B cell (primary cell): Measurements from ENCODE around the gene PPP1R16B. TPM values are rescaled to one million over a fixed set of nuclear protein-coding genes. Genes with fewer than 3 reads are reported as not detected.

Experiments used
- ATAC-seq: fragments of 200-7000 bp; cut with Tn5 transposase; one replicate; pipeline ENCODE4 v1.10.0; 2021; ENCODE audit warnings: low read depth, mild to moderate bottlenecking, moderate number of reproducible peaks, moderate library complexity
- CTCF ChIA-PET: fragments of 350-600 bp; sonication (Branson Sonifier 250); formaldehyde crosslinking; loops from one replicate; lab custom pipeline; 2021; ENCODE audit warnings: antibody characterized with exemption, inconsistent platforms; lab: Charles Lee
- POLR2A ChIA-PET: fragments of 350-600 bp; sonication (Branson Sonifier 250); formaldehyde crosslinking; loops from one replicate; lab custom pipeline; 2021; ENCODE audit warnings: antibody characterized with exemption; lab: Charles Lee
- DNase-seq: peaks from one replicate; pipeline ENCODE4 v3.0.0; 2013
- H2AFZ ChIP-seq: 2 replicates; pipeline ENCODE4 v1.6.1; 2012; ENCODE audit warnings: mild to moderate bottlenecking, low read depth, low read length; ENCODE audit not compliant: insufficient read depth, poor library complexity, severe bottlenecking
- H3K27ac ChIP-seq, 2 donors: 1 replicate in 1 of 2; 2 replicates in 1 of 2; pipeline ENCODE4 v1.5.1; 2012 to 2013; ENCODE audit warnings: low read length in 2 of 2, mild to moderate bottlenecking in 2 of 2, moderate library complexity in 1 of 2
- H3K27me3 ChIP-seq, 4 experiments: fragments of 200-600 bp in 1 of 4; sonication (generic) in 1 of 4; replicated peaks in 1 of 4; 1 replicate in 2 of 4; 2 replicates in 2 of 4; pipeline versions ENCODE4 v1.6.1 to v1.7.0; 2013 to 2016; ENCODE audit warnings: low read length in 3 of 4, mild to moderate bottlenecking in 2 of 4, mixed read lengths in 1 of 4, moderate library complexity in 1 of 4; ENCODE audit not compliant: insufficient read depth in 4 of 4, control insufficient read depth in 3 of 4; ENCODE audit errors: control extremely low read depth in 1 of 4
- H3K36me3 ChIP-seq, 2 experiments: replicated peaks in 1 of 2; 1 replicate in 1 of 2; 2 replicates in 1 of 2; pipeline versions ENCODE4 v1.6.1 to v1.7.1; 2013; ENCODE audit warnings: low read length in 1 of 2; ENCODE audit not compliant: insufficient read depth in 2 of 2, control insufficient read depth in 1 of 2; ENCODE audit errors: control extremely low read depth in 1 of 2, extremely low read depth in 1 of 2
- H3K4me1 ChIP-seq, 2 donors: fragments of 200-600 bp in 1 of 2; sonication (generic) in 1 of 2; 1 replicate in 1 of 2; 2 replicates in 1 of 2; pipeline versions ENCODE4 v1.5.1 to v1.6.1; 2013 to 2017; ENCODE audit warnings: low read length in 2 of 2; ENCODE audit not compliant: control insufficient read depth in 2 of 2, insufficient read depth in 2 of 2
- H3K4me2 ChIP-seq: replicated peaks from 2 replicates; pipeline ENCODE3; 2012; ENCODE audit warnings: mild to moderate bottlenecking, low read depth, low read length; ENCODE audit not compliant: poor library complexity, severe bottlenecking
- H3K4me3 ChIP-seq, 5 experiments: fragments of 200-600 bp in 1 of 5; sonication (generic) in 1 of 5; 1 replicate in 3 of 5; 2 replicates in 2 of 5; pipeline versions ENCODE4 v1.5.1 to v1.7.0; 2011 to 2016; ENCODE audit warnings: low read length in 4 of 5, mild to moderate bottlenecking in 4 of 5, low read depth in 2 of 5, control low read depth in 1 of 5, moderate library complexity in 1 of 5; ENCODE audit not compliant: insufficient read depth in 1 of 5; ENCODE audit errors: control extremely low read depth in 1 of 5, extremely low read depth in 1 of 5
- H3K79me2 ChIP-seq: fragments of 200-600 bp; sonication (generic); one replicate; pipeline ENCODE4 v1.6.0; 2016; ENCODE audit warnings: low read length; ENCODE audit not compliant: control insufficient read depth, insufficient read depth
- H3K9ac ChIP-seq: fragments of 200-600 bp; sonication (generic); 2 replicates; pipeline ENCODE4 v1.6.1; 2017; ENCODE audit warnings: mild to moderate bottlenecking, low read length, moderate library complexity
- H3K9me3 ChIP-seq, 3 donors: one replicate each; pipeline versions ENCODE4 v1.6.1 to v1.7.1; 2013; ENCODE audit warnings: low read length in 2 of 3; ENCODE audit not compliant: control insufficient read depth in 2 of 3, insufficient read depth in 1 of 3; ENCODE audit errors: control extremely low read depth in 1 of 3
- H4K20me1 ChIP-seq: 2 replicates; pipeline ENCODE4 v1.6.0; 2012; ENCODE audit warnings: mild to moderate bottlenecking, low read length; ENCODE audit not compliant: insufficient read depth, control insufficient read depth, poor library complexity, severe bottlenecking
- H3K27ac Mint-ChIP-seq: one replicate; pipeline ENCODE4 v1.8.0; 2021; ENCODE audit warnings: mixed read lengths
- H3K27me3 Mint-ChIP-seq: one replicate; pipeline ENCODE4 v1.8.0; 2021; ENCODE audit warnings: mixed read lengths
- H3K4me1 Mint-ChIP-seq: one replicate; pipeline ENCODE4 v1.8.0; 2021; ENCODE audit warnings: mixed read lengths
- H3K4me3 Mint-ChIP-seq: one replicate; pipeline ENCODE4 v1.8.0; 2021; ENCODE audit warnings: mixed read lengths
- H3K9me3 Mint-ChIP-seq: one replicate; pipeline ENCODE4 v1.8.0; 2022; ENCODE audit warnings: mixed read lengths; ENCODE audit not compliant: insufficient read depth
- CTCF ChIP-seq: fragments of 200-600 bp; IDR thresholded peaks from one replicate; pipeline ENCODE4 v1.8.0; 2022; ENCODE audit warnings: antibody characterized with exemption, mild to moderate bottlenecking
- EZH2 ChIP-seq: IDR thresholded peaks from 2 replicates; pipeline ENCODE4 v1.6.1; 2012; ENCODE audit warnings: borderline replicate concordance, low read depth, mild to moderate bottlenecking, moderate library complexity, low read length; ENCODE audit not compliant: insufficient read depth, poor library complexity, severe bottlenecking
- WGBS: methylation state at CpG from one replicate; pipeline ENCODE4 v1.1.5; 2013; ENCODE audit warnings: missing lambda C conversion rate; ENCODE audit not compliant: insufficient coverage; 5-methylcytosine and 5-hydroxymethylcytosine counted together
- intact Hi-C: fragments of 100-400 bp; cut with micrococcal nuclease; formaldehyde crosslinking; loops from one replicate; pipeline ENCODE4 v1.10.0; 2022
- polyA plus RNA-seq: library from polyadenylated mRNA; depleted of rRNA; stranded (reverse); fragments of >200 nt; gene quantifications from 2 replicates; pipeline ENCODE4 v1.2.3, GENCODE V29; 2012
- total RNA-seq, 2 donors: library from RNA; stranded (reverse); fragments of 120-200 nt in 1 of 2; gene quantifications; 1 replicate in 1 of 2; 2 replicates in 1 of 2; pipeline versions ENCODE4 v1.2.3 to v1.2.4, GENCODE V29; 2013 to 2022

Gene PPP1R16B
- total and polyA plus RNA-seq, 2 donors (not counting 1 experiment from before 2014, with no cell fraction given), result 58.8 to 108 TPM

- Histone ChIP-seq H3K36me3 (peaks cover 0 to 60% of the 10 kb centered on the region in 2 experiments), H3K4me2 (no peak overlapping the region), H4K20me1 (peaks cover 1% of the 10 kb centered on the region), H3K9me3 (peaks cover 0 to 4% (median 0%) of the 10 kb centered on the region in 3 donors), H3K27ac (no peak overlapping the region), H3K79me2 (no peaks in the 10 kb centered on the region), H3K4me1 (peaks cover 0 to 3% of the 10 kb centered on the region in 2 donors), H3K27me3 (no peaks in the 10 kb centered on the region), H3K9ac (no peak overlapping the region), H2AFZ (no peak overlapping the region), H3K4me3 (no peak overlapping the region)
- Mint-ChIP-seq H3K4me1 (peaks cover 8% of the 10 kb centered on the region), H3K27me3 (no peaks in the 10 kb centered on the region), H3K4me3 (no peak overlapping the region), H3K9me3 (no peaks in the 10 kb centered on the region), H3K27ac (no peak overlapping the region)
- WGBS, result 99% methylated on average over 9 of the region's 9 CpGs
- ATAC-seq (no peak), DNase-seq (no peak)
- intact Hi-C loops, result no loop called here
- CTCF ChIA-PET, result interaction anchor here (2.5 kb wide), 1 partner anchor 129 kb away, joined by 12 read pairs; no protein-coding TSS in a partner anchor
- TF ChIP-seq EZH2 (no peak), CTCF (no peak)
- POLR2A ChIA-PET, result no interaction called here
Measured at GRCh38 chr20:38920851-38921250, 115.4 kb downstream of the PPP1R16B start.

- 96% methylated on average over 2 of the region's 2 CpGs for WGBS
- Histone ChIP-seq H3K27ac (no peak overlapping the region), H2AFZ (no peak overlapping the region), H3K9ac (no peak overlapping the region), H3K4me1 (peaks cover 6 to 15% of the 10 kb centered on the region in 2 donors), H3K79me2 (peaks cover 20% of the 10 kb centered on the region), H3K36me3 (peaks cover 0 to 30% of the 10 kb centered on the region in 2 experiments), H3K9me3 (no peaks in the 10 kb centered on the region), H3K4me2 (no peak overlapping the region), H3K4me3 (no peak overlapping the region), H4K20me1 (no peaks in the 10 kb centered on the region), H3K27me3 (peaks cover 0 to 3% (median 1%) of the 10 kb centered on the region in 4 experiments)
- ChIA-PET CTCF (interaction anchor here (0.7 to 3.2 kb wide), 4 partner anchors 119 to 173 kb away, joined by 3 to 9 read pairs (median 4); partner anchors contain the start of gene PPP1R16B), POLR2A (no interaction called here)
- Mint-ChIP-seq H3K9me3 (no peaks in the 10 kb centered on the region), H3K4me3 (peak overlapping the region; percentile 82), H3K27ac (peak overlapping the region; percentile 10), H3K27me3 (no peaks in the 10 kb centered on the region), H3K4me1 (peaks cover 24% of the 10 kb centered on the region)
- TF ChIP-seq CTCF (no peak), EZH2 (no peak)
- ATAC-seq (no peak), DNase-seq (no peak)
- intact Hi-C loops, result no loop called here
Measured at GRCh38 chr20:38924718-38925117, 119.2 kb downstream of the PPP1R16B start.
